Stimulated activated CD4-positive, alpha-beta T cell treated with anti-CD3 and anti-CD28 coated beads, Interleukin-12 subunit alpha, Interleukin-12 subunit beta, amount 100 ng/mL, for 4 hours (primary cell): ENCODE measurements around the gene PRL.

ENCODE experiments used
- DNase-seq: peaks from one replicate; pipeline ENCODE4 v3.0.0-alpha.2; 2020

The PRL gene

GRCh38 chr6:22296936-22297335 is at the start of gene PRL:
Gene PRL, minus strand, starts transcription at chr6:22297036. Its CDS starts 54 bp downstream, at chr6:22296982.
- no peak for DNase-seq

GRCh38 chr6:22343864-22344263 is 47.0 kb upstream of the PRL start:
- no peak for DNase-seq

DNA sequence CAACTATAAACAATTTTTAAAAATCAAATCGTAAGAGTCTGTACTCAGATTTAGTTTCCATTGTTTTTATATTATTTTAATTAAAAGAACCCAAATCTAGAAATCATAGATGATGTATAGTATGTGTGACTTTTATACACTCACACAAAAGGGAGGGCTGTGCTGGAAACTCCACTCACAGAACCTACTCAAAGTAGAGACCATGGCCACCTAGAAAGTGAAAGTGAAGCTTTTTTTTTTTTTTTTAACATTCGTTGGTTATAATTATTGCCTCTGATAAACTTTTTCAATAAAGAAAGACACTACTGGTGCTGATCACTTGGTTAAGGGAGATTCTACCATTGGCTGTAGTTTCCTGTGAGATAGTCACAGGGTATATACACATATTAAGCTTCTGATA is 37.9 kb upstream of the PRL start:
- no peak for DNase-seq

DNA sequence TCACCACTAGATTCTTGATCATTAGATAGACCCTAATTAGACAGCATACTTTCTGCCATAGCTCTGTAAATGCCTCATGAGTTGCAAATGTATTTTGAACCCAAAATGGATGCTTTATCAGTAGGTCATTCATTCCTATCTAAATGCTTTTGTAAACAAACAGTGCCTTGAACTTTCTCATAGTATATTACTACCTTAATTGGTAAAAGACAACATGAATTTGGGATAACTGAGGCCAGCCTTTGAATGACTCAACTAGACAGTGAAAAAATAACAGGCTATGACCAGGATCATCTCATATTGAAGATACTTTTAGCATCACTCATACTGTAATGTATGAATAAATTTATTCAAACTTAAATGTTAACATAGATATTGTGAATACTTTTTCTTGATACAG is 37.0 kb upstream of the PRL start:
- no peak for DNase-seq

- DNase-seq: no peak
Measured at GRCh38 chr6:22332711-22333110, 35.9 kb upstream of the PRL start.

- DNase-seq: no peak
Measured at GRCh38 chr6:22332216-22332615, 35.4 kb upstream of the PRL start.

- DNase-seq: no peak
Measured at GRCh38 chr6:22330941-22331340, 34.1 kb upstream of the PRL start.

DNA sequence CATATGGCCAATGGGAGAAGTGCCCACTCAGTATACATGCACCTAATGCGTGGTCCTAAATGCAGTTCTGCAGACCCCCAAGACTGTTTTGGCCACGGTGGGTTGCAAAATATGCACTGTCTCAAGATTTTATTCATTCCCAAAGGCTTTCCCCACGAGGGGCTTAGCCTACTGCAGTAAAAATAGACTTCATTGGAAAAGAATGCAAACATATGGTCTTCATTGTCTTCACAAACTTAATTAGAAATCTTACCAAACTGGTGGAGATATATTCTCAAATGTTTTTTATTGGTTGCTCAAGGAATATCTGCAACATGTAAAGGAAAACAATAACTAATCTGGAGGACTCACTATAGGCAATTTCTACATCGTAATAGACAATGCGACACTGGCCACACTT is 31.6 kb upstream of the PRL start:
- no peak for DNase-seq

DNA sequence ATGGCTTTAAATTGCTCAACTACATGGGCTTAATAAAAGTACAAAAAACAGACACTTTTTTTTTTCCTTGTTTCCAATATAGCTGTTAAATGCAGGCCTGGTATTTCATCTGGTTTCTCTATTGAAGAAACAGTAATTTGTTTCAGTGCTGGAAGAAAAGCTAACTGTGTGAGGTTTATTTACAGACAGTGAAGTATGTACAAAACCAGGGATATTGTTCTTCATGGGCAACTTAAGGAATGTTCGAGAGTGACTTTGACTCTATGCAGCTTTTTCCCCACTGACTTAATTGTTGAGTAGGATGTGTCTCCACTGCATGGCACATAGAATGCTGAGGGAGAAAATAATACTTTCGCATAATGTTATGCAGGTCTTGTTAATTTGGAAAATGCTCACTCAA is 31.0 kb upstream of the PRL start:
- no peak for DNase-seq

- no peak for DNase-seq
Measured at GRCh38 chr6:22326500-22326899, 29.7 kb upstream of the PRL start.

DNA sequence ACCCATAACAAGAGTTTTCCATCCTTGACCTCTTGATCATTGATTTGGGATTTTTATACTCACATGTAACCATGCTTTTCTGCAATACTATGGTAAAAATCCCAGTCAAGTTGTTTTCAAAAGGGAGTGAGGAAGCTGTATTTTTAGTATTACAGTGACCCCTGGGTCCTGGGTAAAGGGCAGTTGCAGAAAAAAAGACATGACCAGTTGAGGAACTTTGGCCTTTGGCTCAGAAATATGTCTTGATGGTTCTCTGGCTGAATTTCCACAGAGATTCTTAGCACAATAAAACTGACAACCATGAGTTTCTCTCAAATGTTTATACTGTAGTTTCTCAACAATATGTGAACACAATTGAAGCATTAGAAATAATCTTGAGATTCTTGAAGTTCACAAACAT is 28.6 kb upstream of the PRL start:
- no peak for DNase-seq

DNA sequence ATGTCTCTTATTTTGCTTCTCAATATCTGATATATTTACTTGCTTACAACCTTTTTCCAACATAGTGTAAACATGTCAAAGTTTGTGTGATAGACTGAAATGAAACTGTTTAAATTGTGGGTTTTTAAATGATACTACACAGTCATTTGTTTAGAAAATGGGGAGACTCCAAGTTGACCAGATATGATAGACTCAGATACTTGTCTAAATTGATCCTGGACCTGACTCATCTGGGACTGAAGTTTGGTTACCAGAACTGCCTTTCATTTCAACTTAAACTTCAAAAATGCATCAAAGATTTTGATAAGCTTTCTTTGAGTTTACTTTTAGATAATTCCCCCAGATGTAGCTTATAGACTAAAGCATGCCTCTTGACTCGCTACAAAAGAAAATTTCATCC is 27.0 kb upstream of the PRL start:
- DNase-seq: no peak

- DNase-seq: no peak
Measured at GRCh38 chr6:22322103-22323030, 25.5 kb upstream of the PRL start.

- no peak for DNase-seq
Measured at GRCh38 chr6:22320750-22321149, 23.9 kb upstream of the PRL start.

DNA sequence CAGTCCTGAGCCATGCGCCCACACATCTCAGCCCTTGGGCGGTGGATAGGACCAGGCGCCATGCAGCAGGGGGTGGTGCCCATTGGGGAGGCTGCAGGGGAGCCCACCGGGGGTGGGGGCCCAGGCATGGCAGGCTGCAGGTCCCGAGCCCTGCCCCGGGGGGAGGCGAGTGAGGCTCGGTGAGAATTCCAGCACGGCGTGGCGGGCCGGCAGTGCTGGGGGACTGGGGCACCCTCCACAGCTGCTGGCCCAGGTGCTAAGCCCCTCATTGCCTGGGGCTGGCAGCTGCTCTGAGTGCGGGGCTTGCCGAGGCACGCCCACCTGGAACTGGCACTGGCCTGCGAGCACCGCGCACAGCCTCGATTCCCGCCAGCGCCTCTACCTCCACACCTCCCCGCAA is 21.6 kb upstream of the PRL start:
- no peak for DNase-seq

DNA sequence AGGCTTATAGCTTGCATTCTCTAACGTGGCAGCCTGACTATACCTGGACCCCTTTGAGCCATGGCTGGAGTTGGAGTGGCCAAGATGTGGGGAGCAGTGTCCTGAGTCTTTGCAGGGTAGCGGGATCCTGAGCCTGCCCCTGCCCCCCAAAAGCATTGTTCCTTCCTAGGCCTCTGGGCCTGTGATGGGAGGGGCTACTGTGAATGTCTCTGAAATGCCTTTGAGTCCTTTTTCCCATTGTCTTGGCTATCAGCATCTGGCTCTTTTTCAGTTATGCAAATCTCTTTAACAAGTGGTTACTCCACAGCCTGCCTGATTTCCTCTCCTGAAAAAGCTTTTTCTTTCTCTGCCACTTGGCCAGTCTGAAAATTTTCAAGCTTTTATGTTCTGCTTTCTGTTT is 17.0 kb upstream of the PRL start:
- no peak for DNase-seq

- no peak for DNase-seq
Measured at GRCh38 chr6:22308939-22309338, 12.1 kb upstream of the PRL start.

DNA sequence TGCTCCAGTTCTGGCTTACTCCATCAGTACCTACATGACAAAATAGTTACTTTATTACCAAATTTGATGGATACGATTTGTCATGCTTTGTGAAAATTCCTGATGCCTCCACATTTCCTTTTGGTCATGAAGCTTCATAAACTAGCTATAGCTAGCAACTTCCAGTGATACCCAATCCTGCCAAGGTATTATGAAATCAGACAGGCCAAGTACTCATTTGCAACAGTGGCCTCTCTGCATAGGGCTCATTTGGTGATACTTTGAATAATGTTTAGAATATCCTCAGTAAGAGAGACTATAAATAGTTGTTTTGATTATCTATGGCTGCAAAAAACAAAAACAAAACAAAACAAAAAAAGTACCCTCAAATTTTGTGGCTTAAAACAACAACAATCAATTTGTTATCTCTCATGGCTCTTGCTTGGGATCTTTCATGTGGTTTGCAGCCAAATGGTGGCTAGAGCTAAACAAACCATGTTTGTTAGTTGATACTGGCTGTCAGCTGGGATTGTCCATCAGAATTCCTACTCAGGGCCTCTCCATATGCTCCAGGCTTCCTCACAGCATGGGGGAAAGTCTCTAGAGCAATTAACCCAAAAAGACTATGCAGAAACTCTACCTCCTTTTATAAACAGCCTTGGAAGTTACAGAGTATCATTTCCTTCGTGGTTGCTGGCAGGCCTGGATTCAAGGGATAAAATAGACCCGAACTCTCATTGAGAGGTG is 10.1 kb upstream of the PRL start:
- no peak for DNase-seq

GRCh38 chr6:22302838-22303237 is 6.0 kb upstream of the PRL start:
- no peak for DNase-seq

DNA sequence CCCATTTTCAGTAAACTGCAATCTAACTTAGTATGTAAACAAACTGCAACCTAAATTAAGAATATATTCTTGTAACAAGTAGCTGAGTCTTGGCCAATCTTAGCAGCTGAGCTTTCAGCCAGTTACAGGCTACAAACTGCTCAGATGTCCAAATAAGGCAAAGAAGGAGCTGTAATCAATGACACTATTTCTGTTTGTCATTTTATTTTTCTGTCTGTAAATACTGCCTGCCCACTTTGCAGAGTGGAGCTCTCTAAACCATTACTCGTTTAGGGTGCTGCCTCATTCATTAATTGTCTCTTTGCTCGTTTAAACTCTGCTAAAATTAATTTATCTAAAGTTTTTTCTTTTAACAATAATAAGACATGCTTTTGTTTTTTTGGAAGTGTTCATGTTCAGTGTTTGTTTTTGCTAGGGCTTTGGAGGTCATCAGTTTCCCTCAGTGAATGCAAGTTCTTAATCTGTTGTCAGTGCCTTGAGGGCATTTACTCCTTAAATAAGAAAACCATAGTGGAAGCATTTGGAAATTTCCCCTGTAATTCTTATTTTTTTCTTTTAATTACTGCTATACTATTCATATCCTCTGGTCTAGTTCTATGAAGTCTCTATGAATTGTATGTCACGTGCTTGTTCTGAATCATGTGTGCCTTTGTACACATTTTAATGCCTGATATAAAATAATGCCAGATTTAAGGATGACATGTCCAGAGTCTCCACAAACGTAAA is 3.6 kb upstream of the PRL start:
- no peak for DNase-seq

- no peak for DNase-seq
Measured at GRCh38 chr6:22298475-22298890, 1.6 kb upstream of the PRL start.

DNA sequence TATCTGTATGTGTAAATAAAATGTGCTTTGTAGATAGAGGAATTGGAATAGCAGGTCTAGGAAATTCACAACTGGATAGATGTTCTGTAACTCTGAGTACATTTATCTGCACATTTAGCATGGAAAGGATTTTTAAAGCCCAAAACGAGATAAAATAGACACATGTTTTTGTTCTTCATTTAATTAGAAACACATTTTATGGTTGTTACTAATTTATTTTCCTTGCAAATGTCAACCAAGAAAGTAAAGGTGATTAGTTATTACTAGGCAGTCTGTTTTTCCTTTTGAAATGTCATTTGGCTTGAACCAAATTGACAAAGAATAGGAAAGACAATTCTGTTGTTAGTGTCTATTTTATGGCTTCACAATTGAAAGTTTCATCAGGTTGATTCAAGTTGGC is 769 bp downstream of the PRL start:
- no peak for DNase-seq

GRCh38 chr6:22295145-22295544 is 1.7 kb downstream of the PRL start:
- no peak for DNase-seq

DNA sequence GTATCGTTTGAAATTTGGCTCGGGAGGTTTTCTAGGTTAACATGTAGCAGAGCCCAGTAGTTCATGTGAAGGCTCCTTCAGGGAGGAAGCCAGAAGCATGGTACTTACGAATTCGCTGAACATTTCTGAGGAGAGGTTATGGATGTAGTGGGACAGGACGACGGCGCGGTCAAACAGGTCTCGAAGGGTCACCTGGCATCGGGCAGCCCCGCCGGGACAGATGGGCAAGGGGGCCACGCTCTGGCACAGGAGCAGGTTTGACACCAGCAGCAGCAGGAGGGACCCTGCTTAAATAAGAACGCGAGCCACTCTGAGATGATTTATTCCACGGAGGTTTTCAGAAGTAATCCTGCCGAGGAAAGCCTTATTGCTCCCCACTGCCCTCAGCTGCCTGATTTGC is 2.5 kb downstream of the PRL start:
- no peak for DNase-seq
